HL-60 (cell line): Measurements from ENCODE around the gene CEACAM6.

Experiments used
- GABPA ChIP-seq: IDR thresholded peaks from 2 replicates; pipeline ENCODE4 v1.6.1; 2012; ENCODE audit warnings: low read depth
- POLR2AphosphoS5 ChIP-seq: IDR thresholded peaks from 2 replicates; pipeline ENCODE4 v1.6.1; 2012; ENCODE audit warnings: low read depth
- TF ChIP-seq, protein P1 (sequence below): IDR thresholded peaks from one replicate; pipeline ENCODE4 v1.5.1; 2011; ENCODE audit warnings: low read length, control low read depth, inconsistent platforms; ENCODE audit not compliant: insufficient read depth

GRCh38 chr19:41795031-41795461 is 39.7 kb downstream of the CEACAM6 start:
- TF ChIP-seq POLR2AphosphoS5 (no peak), GABPA (no peak)
- TF ChIP-seq, protein P1, sequence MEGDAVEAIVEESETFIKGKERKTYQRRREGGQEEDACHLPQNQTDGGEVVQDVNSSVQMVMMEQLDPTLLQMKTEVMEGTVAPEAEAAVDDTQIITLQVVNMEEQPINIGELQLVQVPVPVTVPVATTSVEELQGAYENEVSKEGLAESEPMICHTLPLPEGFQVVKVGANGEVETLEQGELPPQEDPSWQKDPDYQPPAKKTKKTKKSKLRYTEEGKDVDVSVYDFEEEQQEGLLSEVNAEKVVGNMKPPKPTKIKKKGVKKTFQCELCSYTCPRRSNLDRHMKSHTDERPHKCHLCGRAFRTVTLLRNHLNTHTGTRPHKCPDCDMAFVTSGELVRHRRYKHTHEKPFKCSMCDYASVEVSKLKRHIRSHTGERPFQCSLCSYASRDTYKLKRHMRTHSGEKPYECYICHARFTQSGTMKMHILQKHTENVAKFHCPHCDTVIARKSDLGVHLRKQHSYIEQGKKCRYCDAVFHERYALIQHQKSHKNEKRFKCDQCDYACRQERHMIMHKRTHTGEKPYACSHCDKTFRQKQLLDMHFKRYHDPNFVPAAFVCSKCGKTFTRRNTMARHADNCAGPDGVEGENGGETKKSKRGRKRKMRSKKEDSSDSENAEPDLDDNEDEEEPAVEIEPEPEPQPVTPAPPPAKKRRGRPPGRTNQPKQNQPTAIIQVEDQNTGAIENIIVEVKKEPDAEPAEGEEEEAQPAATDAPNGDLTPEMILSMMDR = peak; percentile 77
